GM23338 (cell line): ENCODE results near the gene RPL10.

Experiments used
- CREB1 ChIP-seq: fragments of 250-450 bp; sonication (Bioruptor Pico); IDR thresholded peaks from 2 replicates; pipeline ENCODE4 v1.5.0; 2020; ENCODE audit warnings: low read depth, mild to moderate bottlenecking, moderate library complexity
- EZH2 ChIP-seq: fragments of 200-600 bp; sonication (generic); IDR thresholded peaks from one replicate; pipeline ENCODE4 v1.8.0; 2017; ENCODE audit warnings: antibody characterized with exemption, mild to moderate bottlenecking, low read depth; ENCODE audit not compliant: unreplicated experiment
- EZH2phosphoT487 ChIP-seq: fragments of 200-600 bp; sonication (generic); IDR thresholded peaks from one replicate; pipeline ENCODE4 v1.8.1; 2018; ENCODE audit warnings: antibody characterized with exemption; ENCODE audit not compliant: unreplicated experiment
- NANOG ChIP-seq: IDR thresholded peaks from 2 replicates; pipeline ENCODE4 v1.6.1; 2016; ENCODE audit warnings: antibody characterized with exemption, borderline replicate concordance
- POLR2AphosphoS5 ChIP-seq: IDR thresholded peaks from 2 replicates; pipeline ENCODE4 v1.6.1; 2016; ENCODE audit warnings: antibody characterized with exemption, low read depth
- STAT1 ChIP-seq: IDR thresholded peaks from one replicate; pipeline ENCODE4 v1.6.1; 2016; ENCODE audit warnings: antibody characterized with exemption; ENCODE audit not compliant: unreplicated experiment
- ZNF114 ChIP-seq: fragments of 250-450 bp; sonication (Bioruptor Pico); IDR thresholded peaks from 2 replicates; pipeline ENCODE4 v1.5.0; 2020; ENCODE audit warnings: mild to moderate bottlenecking, moderate library complexity
- TF ChIP-seq, protein P1 (sequence below), 2 experiments: fragments of 200-600 bp in 1 of 2; sonication (generic) in 1 of 2; conservative IDR thresholded peaks; 2 replicates each; pipeline versions ENCODE4 v1.5.1 to v1.6.1; 2016 to 2017; ENCODE audit warnings: antibody characterized with exemption in 2 of 2, low read depth in 2 of 2, mild to moderate bottlenecking in 2 of 2, moderate library complexity in 1 of 2
- TF ChIP-seq, protein P2 (sequence below): IDR thresholded peaks from one replicate; pipeline ENCODE4 v1.6.1; 2018; ENCODE audit warnings: antibody characterized with exemption; ENCODE audit not compliant: unreplicated experiment
- TF ChIP-seq, protein P3 (sequence below): IDR thresholded peaks from 2 replicates; pipeline ENCODE4 v1.6.1; 2016; ENCODE audit warnings: antibody characterized with exemption
- TF ChIP-seq, protein P4 (sequence below): fragments of 250-450 bp; sonication (Bioruptor Pico); IDR thresholded peaks from 2 replicates; pipeline ENCODE4 v1.5.0; 2020; ENCODE audit warnings: mild to moderate bottlenecking, moderate library complexity

DNA sequence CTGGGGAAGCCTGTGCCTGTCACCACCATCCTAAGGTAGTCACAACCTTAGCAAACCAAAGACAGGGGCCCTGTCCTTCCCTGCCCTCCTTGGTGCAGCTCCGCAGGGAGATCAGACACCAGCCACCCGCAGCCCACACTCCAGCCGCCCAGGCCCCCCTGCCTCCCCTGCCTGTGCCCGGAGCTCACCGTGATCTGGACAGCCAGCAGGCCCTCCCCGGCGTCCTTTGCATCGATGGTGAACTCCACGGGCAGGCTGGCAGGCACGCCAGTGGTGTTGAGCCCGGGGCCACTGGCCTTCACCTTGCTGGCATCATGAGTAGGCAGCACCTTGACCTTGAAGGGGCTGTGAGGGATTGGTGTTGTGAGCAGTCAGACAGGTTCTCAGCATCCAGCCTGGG lies 40.2 kb upstream of the RPL10 start:
- TF ChIP-seq, protein P1, sequence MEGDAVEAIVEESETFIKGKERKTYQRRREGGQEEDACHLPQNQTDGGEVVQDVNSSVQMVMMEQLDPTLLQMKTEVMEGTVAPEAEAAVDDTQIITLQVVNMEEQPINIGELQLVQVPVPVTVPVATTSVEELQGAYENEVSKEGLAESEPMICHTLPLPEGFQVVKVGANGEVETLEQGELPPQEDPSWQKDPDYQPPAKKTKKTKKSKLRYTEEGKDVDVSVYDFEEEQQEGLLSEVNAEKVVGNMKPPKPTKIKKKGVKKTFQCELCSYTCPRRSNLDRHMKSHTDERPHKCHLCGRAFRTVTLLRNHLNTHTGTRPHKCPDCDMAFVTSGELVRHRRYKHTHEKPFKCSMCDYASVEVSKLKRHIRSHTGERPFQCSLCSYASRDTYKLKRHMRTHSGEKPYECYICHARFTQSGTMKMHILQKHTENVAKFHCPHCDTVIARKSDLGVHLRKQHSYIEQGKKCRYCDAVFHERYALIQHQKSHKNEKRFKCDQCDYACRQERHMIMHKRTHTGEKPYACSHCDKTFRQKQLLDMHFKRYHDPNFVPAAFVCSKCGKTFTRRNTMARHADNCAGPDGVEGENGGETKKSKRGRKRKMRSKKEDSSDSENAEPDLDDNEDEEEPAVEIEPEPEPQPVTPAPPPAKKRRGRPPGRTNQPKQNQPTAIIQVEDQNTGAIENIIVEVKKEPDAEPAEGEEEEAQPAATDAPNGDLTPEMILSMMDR (conservative IDR thresholded peaks at IDR 0.05; ENCODE audit: low read depth in 2 of 2), result no peak
- TF ChIP-seq CREB1 (CRISPR knock-in tag) (no peak), EZH2 (no peak), EZH2phosphoT487 (no peak), STAT1 (no peak), POLR2AphosphoS5 (no peak), ZNF114 (CRISPR knock-in tag) (no peak), NANOG (no peak)
- TF ChIP-seq, protein P2, sequence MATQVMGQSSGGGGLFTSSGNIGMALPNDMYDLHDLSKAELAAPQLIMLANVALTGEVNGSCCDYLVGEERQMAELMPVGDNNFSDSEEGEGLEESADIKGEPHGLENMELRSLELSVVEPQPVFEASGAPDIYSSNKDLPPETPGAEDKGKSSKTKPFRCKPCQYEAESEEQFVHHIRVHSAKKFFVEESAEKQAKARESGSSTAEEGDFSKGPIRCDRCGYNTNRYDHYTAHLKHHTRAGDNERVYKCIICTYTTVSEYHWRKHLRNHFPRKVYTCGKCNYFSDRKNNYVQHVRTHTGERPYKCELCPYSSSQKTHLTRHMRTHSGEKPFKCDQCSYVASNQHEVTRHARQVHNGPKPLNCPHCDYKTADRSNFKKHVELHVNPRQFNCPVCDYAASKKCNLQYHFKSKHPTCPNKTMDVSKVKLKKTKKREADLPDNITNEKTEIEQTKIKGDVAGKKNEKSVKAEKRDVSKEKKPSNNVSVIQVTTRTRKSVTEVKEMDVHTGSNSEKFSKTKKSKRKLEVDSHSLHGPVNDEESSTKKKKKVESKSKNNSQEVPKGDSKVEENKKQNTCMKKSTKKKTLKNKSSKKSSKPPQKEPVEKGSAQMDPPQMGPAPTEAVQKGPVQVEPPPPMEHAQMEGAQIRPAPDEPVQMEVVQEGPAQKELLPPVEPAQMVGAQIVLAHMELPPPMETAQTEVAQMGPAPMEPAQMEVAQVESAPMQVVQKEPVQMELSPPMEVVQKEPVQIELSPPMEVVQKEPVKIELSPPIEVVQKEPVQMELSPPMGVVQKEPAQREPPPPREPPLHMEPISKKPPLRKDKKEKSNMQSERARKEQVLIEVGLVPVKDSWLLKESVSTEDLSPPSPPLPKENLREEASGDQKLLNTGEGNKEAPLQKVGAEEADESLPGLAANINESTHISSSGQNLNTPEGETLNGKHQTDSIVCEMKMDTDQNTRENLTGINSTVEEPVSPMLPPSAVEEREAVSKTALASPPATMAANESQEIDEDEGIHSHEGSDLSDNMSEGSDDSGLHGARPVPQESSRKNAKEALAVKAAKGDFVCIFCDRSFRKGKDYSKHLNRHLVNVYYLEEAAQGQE, result no peak
- TF ChIP-seq, protein P3, sequence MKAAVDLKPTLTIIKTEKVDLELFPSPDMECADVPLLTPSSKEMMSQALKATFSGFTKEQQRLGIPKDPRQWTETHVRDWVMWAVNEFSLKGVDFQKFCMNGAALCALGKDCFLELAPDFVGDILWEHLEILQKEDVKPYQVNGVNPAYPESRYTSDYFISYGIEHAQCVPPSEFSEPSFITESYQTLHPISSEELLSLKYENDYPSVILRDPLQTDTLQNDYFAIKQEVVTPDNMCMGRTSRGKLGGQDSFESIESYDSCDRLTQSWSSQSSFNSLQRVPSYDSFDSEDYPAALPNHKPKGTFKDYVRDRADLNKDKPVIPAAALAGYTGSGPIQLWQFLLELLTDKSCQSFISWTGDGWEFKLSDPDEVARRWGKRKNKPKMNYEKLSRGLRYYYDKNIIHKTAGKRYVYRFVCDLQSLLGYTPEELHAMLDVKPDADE, result no peak
- TF ChIP-seq, protein P4, sequence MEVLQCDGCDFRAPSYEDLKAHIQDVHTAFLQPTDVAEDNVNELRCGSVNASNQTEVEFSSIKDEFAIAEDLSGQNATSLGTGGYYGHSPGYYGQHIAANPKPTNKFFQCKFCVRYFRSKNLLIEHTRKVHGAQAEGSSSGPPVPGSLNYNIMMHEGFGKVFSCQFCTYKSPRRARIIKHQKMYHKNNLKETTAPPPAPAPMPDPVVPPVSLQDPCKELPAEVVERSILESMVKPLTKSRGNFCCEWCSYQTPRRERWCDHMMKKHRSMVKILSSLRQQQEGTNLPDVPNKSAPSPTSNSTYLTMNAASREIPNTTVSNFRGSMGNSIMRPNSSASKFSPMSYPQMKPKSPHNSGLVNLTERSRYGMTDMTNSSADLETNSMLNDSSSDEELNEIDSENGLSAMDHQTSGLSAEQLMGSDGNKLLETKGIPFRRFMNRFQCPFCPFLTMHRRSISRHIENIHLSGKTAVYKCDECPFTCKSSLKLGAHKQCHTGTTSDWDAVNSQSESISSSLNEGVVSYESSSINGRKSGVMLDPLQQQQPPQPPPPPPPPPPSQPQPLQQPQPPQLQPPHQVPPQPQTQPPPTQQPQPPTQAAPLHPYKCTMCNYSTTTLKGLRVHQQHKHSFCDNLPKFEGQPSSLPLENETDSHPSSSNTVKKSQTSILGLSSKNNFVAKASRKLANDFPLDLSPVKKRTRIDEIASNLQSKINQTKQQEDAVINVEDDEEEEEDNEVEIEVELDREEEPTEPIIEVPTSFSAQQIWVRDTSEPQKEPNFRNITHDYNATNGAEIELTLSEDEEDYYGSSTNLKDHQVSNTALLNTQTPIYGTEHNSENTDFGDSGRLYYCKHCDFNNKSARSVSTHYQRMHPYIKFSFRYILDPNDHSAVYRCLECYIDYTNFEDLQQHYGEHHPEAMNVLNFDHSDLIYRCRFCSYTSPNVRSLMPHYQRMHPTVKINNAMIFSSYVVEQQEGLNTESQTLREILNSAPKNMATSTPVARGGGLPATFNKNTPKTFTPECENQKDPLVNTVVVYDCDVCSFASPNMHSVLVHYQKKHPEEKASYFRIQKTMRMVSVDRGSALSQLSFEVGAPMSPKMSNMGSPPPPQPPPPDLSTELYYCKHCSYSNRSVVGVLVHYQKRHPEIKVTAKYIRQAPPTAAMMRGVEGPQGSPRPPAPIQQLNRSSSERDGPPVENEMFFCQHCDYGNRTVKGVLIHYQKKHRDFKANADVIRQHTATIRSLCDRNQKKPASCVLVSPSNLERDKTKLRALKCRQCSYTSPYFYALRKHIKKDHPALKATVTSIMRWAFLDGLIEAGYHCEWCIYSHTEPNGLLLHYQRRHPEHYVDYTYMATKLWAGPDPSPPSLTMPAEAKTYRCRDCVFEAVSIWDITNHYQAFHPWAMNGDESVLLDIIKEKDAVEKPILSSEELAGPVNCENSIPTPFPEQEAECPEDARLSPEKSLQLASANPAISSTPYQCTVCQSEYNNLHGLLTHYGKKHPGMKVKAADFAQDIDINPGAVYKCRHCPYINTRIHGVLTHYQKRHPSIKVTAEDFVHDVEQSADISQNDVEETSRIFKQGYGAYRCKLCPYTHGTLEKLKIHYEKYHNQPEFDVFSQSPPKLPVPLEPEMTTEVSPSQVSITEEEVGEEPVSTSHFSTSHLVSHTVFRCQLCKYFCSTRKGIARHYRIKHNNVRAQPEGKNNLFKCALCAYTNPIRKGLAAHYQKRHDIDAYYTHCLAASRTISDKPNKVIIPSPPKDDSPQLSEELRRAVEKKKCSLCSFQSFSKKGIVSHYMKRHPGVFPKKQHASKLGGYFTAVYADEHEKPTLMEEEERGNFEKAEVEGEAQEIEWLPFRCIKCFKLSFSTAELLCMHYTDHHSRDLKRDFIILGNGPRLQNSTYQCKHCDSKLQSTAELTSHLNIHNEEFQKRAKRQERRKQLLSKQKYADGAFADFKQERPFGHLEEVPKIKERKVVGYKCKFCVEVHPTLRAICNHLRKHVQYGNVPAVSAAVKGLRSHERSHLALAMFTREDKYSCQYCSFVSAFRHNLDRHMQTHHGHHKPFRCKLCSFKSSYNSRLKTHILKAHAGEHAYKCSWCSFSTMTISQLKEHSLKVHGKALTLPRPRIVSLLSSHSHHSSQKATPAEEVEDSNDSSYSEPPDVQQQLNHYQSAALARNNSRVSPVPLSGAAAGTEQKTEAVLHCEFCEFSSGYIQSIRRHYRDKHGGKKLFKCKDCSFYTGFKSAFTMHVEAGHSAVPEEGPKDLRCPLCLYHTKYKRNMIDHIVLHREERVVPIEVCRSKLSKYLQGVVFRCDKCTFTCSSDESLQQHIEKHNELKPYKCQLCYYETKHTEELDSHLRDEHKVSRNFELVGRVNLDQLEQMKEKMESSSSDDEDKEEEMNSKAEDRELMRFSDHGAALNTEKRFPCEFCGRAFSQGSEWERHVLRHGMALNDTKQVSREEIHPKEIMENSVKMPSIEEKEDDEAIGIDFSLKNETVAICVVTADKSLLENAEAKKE, result no peak
